Measurements from ENCODE around the gene TPX2.

DNA sequence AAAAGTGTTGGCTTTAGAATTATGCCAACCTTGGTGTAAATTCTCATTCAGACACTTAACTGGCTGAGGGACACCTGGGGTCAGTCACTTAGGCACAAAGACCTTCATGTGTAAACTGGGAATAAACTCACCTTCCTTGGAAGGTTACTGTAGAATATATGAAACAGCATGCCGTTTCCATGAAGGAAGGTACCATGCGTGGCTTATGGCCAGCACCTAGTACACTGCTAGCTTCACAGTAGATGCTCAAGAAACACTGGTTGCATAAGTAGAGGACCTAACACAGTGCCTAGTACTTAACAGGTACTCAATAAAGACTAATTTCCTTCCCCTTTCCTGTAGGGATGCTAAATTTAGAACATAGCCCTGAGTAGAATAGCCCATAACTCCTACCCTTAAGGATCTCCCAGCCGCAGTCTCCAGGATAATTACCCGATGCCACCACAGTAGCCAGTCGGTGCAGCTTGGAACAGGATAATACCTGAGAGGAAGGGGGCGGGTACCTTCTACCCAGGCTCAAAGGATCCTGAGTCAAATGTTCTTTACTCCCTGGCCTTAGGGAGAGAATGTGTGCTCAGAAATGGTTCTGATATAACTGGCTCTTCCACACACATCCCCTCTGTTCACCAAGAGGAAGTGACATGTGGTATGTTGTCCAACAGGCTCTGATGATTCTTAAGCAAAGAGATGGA lies 20.0 kb upstream of the TPX2 start:
- TF ChIP-seq POLR2A (IDR thresholded peaks at IDR 0.05; ENCODE audit: low read depth, low read length) (no peak), POLR2AphosphoS5 (IDR thresholded peaks at IDR 0.05; ENCODE audit: low read depth, low read length) (no peak), TAF1 (IDR thresholded peaks at IDR 0.05; ENCODE audit: borderline replicate concordance, low read depth, low read length) (no peak)

Data from GM12892 (cell line).